ENCODE measurements around the gene FARS2.

FARS2 gene

DNA sequence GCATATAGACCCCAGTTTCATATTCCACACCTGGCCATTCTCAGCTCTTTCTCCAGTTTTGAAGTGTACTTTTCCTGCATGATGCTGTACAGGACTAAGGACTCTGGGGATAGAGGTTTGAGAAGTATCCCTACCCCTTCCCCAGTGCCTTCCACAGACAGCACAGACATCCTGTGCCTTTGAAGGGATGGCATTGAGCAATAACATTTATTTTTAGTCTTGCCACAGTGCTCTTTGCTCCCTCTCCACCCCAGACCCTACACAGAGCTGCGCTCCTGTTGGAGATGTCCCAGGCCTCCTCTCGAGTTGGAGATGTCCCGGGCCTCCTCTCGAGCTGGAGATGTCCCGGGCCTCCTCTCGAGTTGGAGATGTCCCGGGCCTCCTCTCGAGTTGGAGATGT, 275.8 kb downstream of the FARS2 start:
- TF ChIP-seq, protein P1, sequence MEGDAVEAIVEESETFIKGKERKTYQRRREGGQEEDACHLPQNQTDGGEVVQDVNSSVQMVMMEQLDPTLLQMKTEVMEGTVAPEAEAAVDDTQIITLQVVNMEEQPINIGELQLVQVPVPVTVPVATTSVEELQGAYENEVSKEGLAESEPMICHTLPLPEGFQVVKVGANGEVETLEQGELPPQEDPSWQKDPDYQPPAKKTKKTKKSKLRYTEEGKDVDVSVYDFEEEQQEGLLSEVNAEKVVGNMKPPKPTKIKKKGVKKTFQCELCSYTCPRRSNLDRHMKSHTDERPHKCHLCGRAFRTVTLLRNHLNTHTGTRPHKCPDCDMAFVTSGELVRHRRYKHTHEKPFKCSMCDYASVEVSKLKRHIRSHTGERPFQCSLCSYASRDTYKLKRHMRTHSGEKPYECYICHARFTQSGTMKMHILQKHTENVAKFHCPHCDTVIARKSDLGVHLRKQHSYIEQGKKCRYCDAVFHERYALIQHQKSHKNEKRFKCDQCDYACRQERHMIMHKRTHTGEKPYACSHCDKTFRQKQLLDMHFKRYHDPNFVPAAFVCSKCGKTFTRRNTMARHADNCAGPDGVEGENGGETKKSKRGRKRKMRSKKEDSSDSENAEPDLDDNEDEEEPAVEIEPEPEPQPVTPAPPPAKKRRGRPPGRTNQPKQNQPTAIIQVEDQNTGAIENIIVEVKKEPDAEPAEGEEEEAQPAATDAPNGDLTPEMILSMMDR (IDR thresholded peaks at IDR 0.05; ENCODE audit: control insufficient read depth, extremely low read depth, insufficient read depth), result no peak
- DNase-seq (ENCODE audit: low read depth), result no peak
- no peak overlapping the region for H3K4me3 ChIP-seq (ENCODE audit: low read depth, low read length)

- peak; percentile 69 for DNase-seq (ENCODE audit: low read depth)
- no peak overlapping the region for H3K4me3 ChIP-seq (ENCODE audit: low read depth, low read length)
- TF ChIP-seq, protein P1 (IDR thresholded peaks at IDR 0.05; ENCODE audit: control insufficient read depth, extremely low read depth, insufficient read depth), result no peak
Measured at GRCh38 chr6:5537967-5538366, 276.7 kb downstream of the FARS2 start.

GRCh38 chr6:5540370-5540769, 279.1 kb downstream of the FARS2 start:
- no peak for DNase-seq (ENCODE audit: low read depth)
- TF ChIP-seq, protein P1 (IDR thresholded peaks at IDR 0.05; ENCODE audit: control insufficient read depth, extremely low read depth, insufficient read depth), result no peak
- no peak overlapping the region for H3K4me3 ChIP-seq (ENCODE audit: low read depth, low read length)

DNA sequence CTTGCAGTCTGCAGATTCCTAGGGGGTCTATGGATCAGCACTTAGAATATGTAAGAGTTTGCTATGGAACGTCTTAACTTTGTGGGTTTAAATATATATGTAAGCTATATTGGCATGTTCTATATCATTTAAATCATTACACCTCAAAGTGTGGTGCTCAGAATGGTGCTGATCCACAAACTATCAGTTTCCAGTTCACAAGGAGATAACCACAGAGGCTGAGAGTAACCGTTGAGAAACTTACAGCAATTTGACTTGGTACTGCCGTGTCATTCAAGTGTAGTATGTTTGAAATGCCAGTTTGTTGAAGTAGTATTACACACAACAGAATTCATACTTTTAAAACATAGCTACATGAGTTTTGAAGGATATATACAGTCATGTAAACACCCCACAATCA, 279.7 kb downstream of the FARS2 start:
- TF ChIP-seq, protein P1 (IDR thresholded peaks at IDR 0.05; ENCODE audit: control insufficient read depth, extremely low read depth, insufficient read depth), result no peak
- H3K4me3 ChIP-seq (ENCODE audit: low read depth, low read length), result no peak overlapping the region
- no peak for DNase-seq (ENCODE audit: low read depth)

GRCh38 chr6:5541751-5542432, 280.6 kb downstream of the FARS2 start:
- no peak for DNase-seq (ENCODE audit: low read depth)
- TF ChIP-seq, protein P1 (IDR thresholded peaks at IDR 0.05; ENCODE audit: control insufficient read depth, extremely low read depth, insufficient read depth), result no peak
- no peak overlapping the region for H3K4me3 ChIP-seq (ENCODE audit: low read depth, low read length)

DNA sequence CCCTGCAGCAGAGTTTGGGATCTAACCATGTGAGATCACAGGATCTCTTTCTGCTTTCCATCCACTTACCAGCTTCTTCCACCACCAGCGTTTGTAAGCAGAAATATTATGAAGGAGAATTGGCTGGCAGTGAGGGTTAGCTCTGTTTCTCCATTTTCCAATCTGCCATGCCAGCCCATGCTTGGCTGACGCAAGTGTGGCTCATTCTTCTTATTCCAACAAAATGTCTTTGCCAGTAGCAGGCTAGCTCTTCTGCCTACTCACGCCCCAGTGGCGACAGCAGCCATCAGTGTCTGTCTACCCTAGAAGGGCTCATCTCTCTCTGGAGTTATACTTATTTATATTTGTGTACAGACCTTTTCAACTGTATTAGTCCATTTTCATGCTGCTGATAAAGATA, 286.2 kb downstream of the FARS2 start:
- no peak overlapping the region for H3K4me3 ChIP-seq (ENCODE audit: low read depth, low read length)
- TF ChIP-seq, protein P1 (IDR thresholded peaks at IDR 0.05; ENCODE audit: control insufficient read depth, extremely low read depth, insufficient read depth), result no peak
- no peak for DNase-seq (ENCODE audit: low read depth)

DNA sequence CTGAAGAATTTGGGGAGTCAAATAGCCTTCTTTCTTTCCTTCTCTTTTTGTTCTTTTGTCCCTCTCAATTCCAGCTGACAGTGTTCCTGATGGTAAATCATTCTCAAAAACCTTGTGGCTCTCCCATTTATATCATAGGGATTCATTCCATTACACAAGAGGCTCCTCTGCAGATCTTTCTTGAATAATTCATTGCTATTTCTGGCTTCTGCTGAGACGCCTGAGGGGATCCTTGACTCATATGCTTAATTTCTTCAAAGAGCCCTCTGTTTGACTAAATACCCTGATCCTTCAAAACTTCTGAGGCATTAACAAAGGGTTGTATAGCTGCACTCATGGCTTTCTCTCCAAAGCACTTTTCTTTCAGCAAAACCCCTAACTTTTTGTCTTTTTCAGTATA, 289.3 kb downstream of the FARS2 start:
- H3K4me3 ChIP-seq (ENCODE audit: low read depth, low read length), result no peak overlapping the region
- DNase-seq (ENCODE audit: low read depth), result no peak
- TF ChIP-seq, protein P1 (IDR thresholded peaks at IDR 0.05; ENCODE audit: control insufficient read depth, extremely low read depth, insufficient read depth), result no peak
